Neural cell (in vitro differentiated cells): ENCODE measurements around the gene NCAM1.

Experiments
- EP300 ChIP-seq: fragments of 450-650 bp; conservative IDR thresholded peaks from 2 replicates; pipeline ENCODE4 v1.6.1; 2014; ENCODE audit warnings: antibody characterized with exemption, mild to moderate bottlenecking, moderate library complexity; ENCODE audit not compliant: poor library complexity, severe bottlenecking
- EZH2 ChIP-seq: fragments of 200-600, 300-800 bp; shearing (Covaris generic), sonication (generic); IDR thresholded peaks from 2 replicates; pipeline ENCODE4 v1.6.1; 2014; ENCODE audit warnings: antibody characterized with exemption, low read length, borderline replicate concordance, mild to moderate bottlenecking; ENCODE audit not compliant: insufficient read depth, poor library complexity, severe bottlenecking
- MXI1 ChIP-seq: fragments of 450-650 bp; conservative IDR thresholded peaks from 2 replicates; pipeline ENCODE4 v1.6.1; 2014; ENCODE audit warnings: antibody characterized with exemption, mild to moderate bottlenecking; ENCODE audit not compliant: poor library complexity, severe bottlenecking
- POLR2AphosphoS5 ChIP-seq: IDR thresholded peaks from 2 replicates; pipeline ENCODE4 v1.6.1; 2012
- REST ChIP-seq: IDR thresholded peaks from 2 replicates; pipeline ENCODE4 v1.6.1; 2012; ENCODE audit warnings: borderline replicate concordance
- SMC3 ChIP-seq: fragments of 450-650 bp; conservative IDR thresholded peaks from 2 replicates; pipeline ENCODE4 v1.6.1; 2014; ENCODE audit warnings: antibody characterized with exemption, mild to moderate bottlenecking, moderate library complexity; ENCODE audit not compliant: poor library complexity
- TAF1 ChIP-seq: IDR thresholded peaks from 2 replicates; pipeline ENCODE4 v1.6.1; 2012; ENCODE audit warnings: low read depth
- TF ChIP-seq, protein P1 (sequence below): fragments of 450-650 bp; IDR thresholded peaks from 2 replicates; pipeline ENCODE4 v1.5.1; 2014; ENCODE audit warnings: antibody characterized with exemption, mild to moderate bottlenecking, moderate library complexity; ENCODE audit not compliant: poor library complexity, severe bottlenecking

GRCh38 chr11:113138731-113139130 lies 177.5 kb downstream of the NCAM1 start:
- TF ChIP-seq, protein P1, sequence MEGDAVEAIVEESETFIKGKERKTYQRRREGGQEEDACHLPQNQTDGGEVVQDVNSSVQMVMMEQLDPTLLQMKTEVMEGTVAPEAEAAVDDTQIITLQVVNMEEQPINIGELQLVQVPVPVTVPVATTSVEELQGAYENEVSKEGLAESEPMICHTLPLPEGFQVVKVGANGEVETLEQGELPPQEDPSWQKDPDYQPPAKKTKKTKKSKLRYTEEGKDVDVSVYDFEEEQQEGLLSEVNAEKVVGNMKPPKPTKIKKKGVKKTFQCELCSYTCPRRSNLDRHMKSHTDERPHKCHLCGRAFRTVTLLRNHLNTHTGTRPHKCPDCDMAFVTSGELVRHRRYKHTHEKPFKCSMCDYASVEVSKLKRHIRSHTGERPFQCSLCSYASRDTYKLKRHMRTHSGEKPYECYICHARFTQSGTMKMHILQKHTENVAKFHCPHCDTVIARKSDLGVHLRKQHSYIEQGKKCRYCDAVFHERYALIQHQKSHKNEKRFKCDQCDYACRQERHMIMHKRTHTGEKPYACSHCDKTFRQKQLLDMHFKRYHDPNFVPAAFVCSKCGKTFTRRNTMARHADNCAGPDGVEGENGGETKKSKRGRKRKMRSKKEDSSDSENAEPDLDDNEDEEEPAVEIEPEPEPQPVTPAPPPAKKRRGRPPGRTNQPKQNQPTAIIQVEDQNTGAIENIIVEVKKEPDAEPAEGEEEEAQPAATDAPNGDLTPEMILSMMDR, result no peak
- no peak for TF ChIP-seq MXI1
- TF ChIP-seq REST, result no peak
- TF ChIP-seq POLR2AphosphoS5, result no peak
- no peak for TF ChIP-seq EZH2
- no peak for TF ChIP-seq EP300
- TF ChIP-seq TAF1, result no peak
- no peak for TF ChIP-seq SMC3
